ENCODE results near the gene C1QTNF9B. TPM values are rescaled to one million over a fixed set of nuclear protein-coding genes. Genes with fewer than 3 reads are reported as not detected.
A peak's percentile ranks its signal among the peaks of the same experiment; 100 is the strongest.
"Not testable (repeated sequence)": the region's sequence is repeated elsewhere in the genome, so short reads cannot be mapped to it uniquely, and the experiment has no call there.

The C1QTNF9B gene
- total RNA-seq, 1 donor from 2014 or later = not detected

GRCh38 chr13:23899555-23899954 lies 2.3 kb upstream of the C1QTNF9B start:
- H3K9me3 ChIP-seq (ENCODE audit: low read depth) = no peaks in the 10 kb centered on the region
- H3K4me1 ChIP-seq = no peaks in the 10 kb centered on the region
- Mint-ChIP-seq H3K36me3 (no peaks in the 10 kb centered on the region), H3K27me3 (ENCODE audit: insufficient read depth, low read depth) (peaks cover 6% of the 10 kb centered on the region), H3K27ac (no peak overlapping the region), H3K4me1 (peaks cover under 1% of the 10 kb centered on the region), H3K4me3 (no peak overlapping the region), H3K9me3 (no peaks in the 10 kb centered on the region)
- peaks cover 22% of the 10 kb centered on the region for H3K27me3 ChIP-seq
- no peaks in the 10 kb centered on the region for H3K79me2 ChIP-seq (ENCODE audit: low read depth)
- H3K9ac ChIP-seq = no peak overlapping the region
- H3K36me3 ChIP-seq = no peaks in the 10 kb centered on the region
- no peak overlapping the region for H3K27ac ChIP-seq
- H2AFZ ChIP-seq (replicated peaks) = peak overlapping the region; percentile 23
- no peaks in the 10 kb centered on the region for H3F3A ChIP-seq (ENCODE audit: low read depth)
- no peak overlapping the region for H3K4me2 ChIP-seq
- H4K20me1 ChIP-seq (ENCODE audit: low read depth) = no peaks in the 10 kb centered on the region
- no peak overlapping the region for H3K4me3 ChIP-seq
- peak; percentile 68 for TF ChIP-seq CTCF (IDR thresholded peaks at IDR 0.05)
- TF ChIP-seq EZH2 (IDR thresholded peaks at IDR 0.05) = no peak
- peak; percentile 34 for DNase-seq (ENCODE audit: low spot score)

- H3K27me3 ChIP-seq = peaks cover 12% of the 10 kb centered on the region
- no peak overlapping the region for H3K4me3 ChIP-seq
- no peak overlapping the region for H2AFZ ChIP-seq (replicated peaks)
- H3K9ac ChIP-seq = no peak overlapping the region
- H3K9me3 Mint-ChIP-seq = no peaks in the 10 kb centered on the region
- H3K27me3 Mint-ChIP-seq (ENCODE audit: insufficient read depth, low read depth) = peaks cover 6% of the 10 kb centered on the region
- H3K9me3 ChIP-seq (ENCODE audit: low read depth) = no peaks in the 10 kb centered on the region
- DNase-seq (ENCODE audit: low spot score) = no peak
- H3K79me2 ChIP-seq (ENCODE audit: low read depth) = no peaks in the 10 kb centered on the region
- no peak overlapping the region for H3K4me2 ChIP-seq
- no peak overlapping the region for H3K4me3 Mint-ChIP-seq
- no peaks in the 10 kb centered on the region for H3K4me1 ChIP-seq
- H3K4me1 Mint-ChIP-seq = no peaks in the 10 kb centered on the region
- H3K36me3 ChIP-seq = no peaks in the 10 kb centered on the region
- H3F3A ChIP-seq (ENCODE audit: low read depth) = no peaks in the 10 kb centered on the region
- H3K27ac ChIP-seq = no peak overlapping the region
- no peaks in the 10 kb centered on the region for H4K20me1 ChIP-seq (ENCODE audit: low read depth)
- H3K27ac Mint-ChIP-seq = no peak overlapping the region
- TF ChIP-seq EZH2 (IDR thresholded peaks at IDR 0.05) = no peak
- no peak for TF ChIP-seq CTCF (IDR thresholded peaks at IDR 0.05)
- no peak for TF ChIP-seq EZH2phosphoT487 (IDR thresholded peaks at IDR 0.05)
- H3K36me3 Mint-ChIP-seq = no peaks in the 10 kb centered on the region
Measured at GRCh38 chr13:23898101-23898500, 799 bp upstream of the C1QTNF9B start.

- not testable (repeated sequence) for H3K36me3 Mint-ChIP-seq; H3F3A ChIP-seq (ENCODE audit: low read depth); H3K9me3 Mint-ChIP-seq; H3K4me1 Mint-ChIP-seq; H3K79me2 ChIP-seq (ENCODE audit: low read depth); H3K4me1 ChIP-seq; H2AFZ ChIP-seq (replicated peaks); H3K27ac ChIP-seq; H3K27ac Mint-ChIP-seq; H3K27me3 ChIP-seq; H3K27me3 Mint-ChIP-seq (ENCODE audit: insufficient read depth, low read depth); DNase-seq (ENCODE audit: low spot score); H3K36me3 ChIP-seq; H3K9ac ChIP-seq; H3K4me3 Mint-ChIP-seq; H4K20me1 ChIP-seq (ENCODE audit: low read depth); H3K9me3 ChIP-seq (ENCODE audit: low read depth); H3K4me3 ChIP-seq; H3K4me2 ChIP-seq
Measured at GRCh38 chr13:23894746-23895145, 2.6 kb downstream of the C1QTNF9B start.

- H3F3A ChIP-seq (ENCODE audit: low read depth); H3K27me3 Mint-ChIP-seq (ENCODE audit: insufficient read depth, low read depth); H3K4me1 ChIP-seq: not testable (repeated sequence)
Measured at GRCh38 chr13:23893791-23894190, 3.5 kb downstream of the C1QTNF9B start.

More at GRCh38 chr13:23893791-23894190, 3.5 kb downstream of the C1QTNF9B start:
- H3K4me3 ChIP-seq; H3K27ac Mint-ChIP-seq; H3K27me3 ChIP-seq; H3K9ac ChIP-seq; H3K4me3 Mint-ChIP-seq; H3K9me3 ChIP-seq (ENCODE audit: low read depth); H3K36me3 ChIP-seq; H4K20me1 ChIP-seq (ENCODE audit: low read depth); H3K4me2 ChIP-seq; DNase-seq (ENCODE audit: low spot score); H3K9me3 Mint-ChIP-seq; H2AFZ ChIP-seq (replicated peaks); H3K27ac ChIP-seq; H3K79me2 ChIP-seq (ENCODE audit: low read depth); H3K36me3 Mint-ChIP-seq: not testable (repeated sequence)
- peaks cover 12% of the 10 kb centered on the region for H3K4me1 Mint-ChIP-seq
